Gastrocnemius medialis (tissue), 4 donors: ENCODE data around the gene TMEM117.

Experiments used
- CTCF ChIP-seq, 5 experiments: fragments of 450-650 bp in 3 of 5; fragments of 200-600 bp in 2 of 5; sonication (generic) in 2 of 5; IDR thresholded peaks in 4 of 5; conservative IDR thresholded peaks in 1 of 5; 1 replicate in 4 of 5; 2 replicates in 1 of 5; pipeline ENCODE4 v1.5.1; 2016 to 2019; ENCODE audit warnings: antibody characterized with exemption in 5 of 5, mild to moderate bottlenecking in 3 of 5, moderate library complexity in 3 of 5
- POLR2A ChIP-seq, 2 donors: fragments of 450-650 bp; IDR thresholded peaks; one replicate each; pipeline ENCODE4 v1.6.1; 2017; ENCODE audit warnings: antibody characterized with exemption in 2 of 2, mild to moderate bottlenecking in 2 of 2, moderate library complexity in 2 of 2

- no peak for TF ChIP-seq POLR2A (IDR thresholded peaks at IDR 0.05)
- no peak for TF ChIP-seq CTCF (IDR thresholded peaks at IDR 0.05 in 4 of 5, conservative IDR thresholded peaks at IDR 0.05 in 1 of 5)
Observed at GRCh38 chr12:43937947-43938346, 102.1 kb downstream of the TMEM117 start.
